ENCODE measurements around the gene HBB. TPM values are rescaled to one million over a fixed set of nuclear protein-coding genes. Genes with fewer than 3 reads are reported as not detected.

Gene HBB
- total RNA-seq, 4 donors from 2014 or later: 7.9 to 229 (median 35.3) TPM

DNA sequence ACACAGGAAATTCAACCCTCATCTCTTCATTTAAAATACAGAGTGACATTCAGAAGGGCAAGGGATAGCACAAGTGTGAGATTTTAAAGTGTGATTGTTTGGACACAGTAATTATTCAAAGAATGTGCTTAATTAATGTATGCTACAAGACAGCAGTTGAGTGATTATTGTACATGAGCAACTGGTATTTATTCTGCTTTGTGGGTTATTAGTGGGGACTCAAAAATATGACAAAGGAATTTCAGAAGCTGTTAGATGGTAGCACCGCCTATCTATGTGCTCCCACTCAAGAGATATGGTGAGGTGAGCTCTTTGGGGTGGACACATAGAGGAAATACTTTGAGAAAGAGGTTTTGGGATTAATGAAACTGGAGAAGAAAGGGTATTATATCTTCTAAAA lies 13.2 kb upstream of the HBB start:
- DNase-seq: no peak
- no peaks in the 10 kb centered on the region for H3K4me1 ChIP-seq
- H3K36me3 ChIP-seq: no peaks in the 10 kb centered on the region
- no peak overlapping the region for H3K27ac ChIP-seq
- intact Hi-C loops (cut with DNase I; ENCODE audit: low total_unique reads): no loop called here
- ATAC-seq: no peak
- no peaks in the 10 kb centered on the region for H3K27me3 ChIP-seq
- in situ Hi-C loops (cut with MboI; ENCODE audit: low sequenced_read_pairs in 4 of 4): no loop called here
- no peaks in the 10 kb centered on the region for H3K9me3 ChIP-seq
- TF ChIP-seq POLR2A (IDR thresholded peaks at IDR 0.05): no peak
- TF ChIP-seq, protein P1, sequence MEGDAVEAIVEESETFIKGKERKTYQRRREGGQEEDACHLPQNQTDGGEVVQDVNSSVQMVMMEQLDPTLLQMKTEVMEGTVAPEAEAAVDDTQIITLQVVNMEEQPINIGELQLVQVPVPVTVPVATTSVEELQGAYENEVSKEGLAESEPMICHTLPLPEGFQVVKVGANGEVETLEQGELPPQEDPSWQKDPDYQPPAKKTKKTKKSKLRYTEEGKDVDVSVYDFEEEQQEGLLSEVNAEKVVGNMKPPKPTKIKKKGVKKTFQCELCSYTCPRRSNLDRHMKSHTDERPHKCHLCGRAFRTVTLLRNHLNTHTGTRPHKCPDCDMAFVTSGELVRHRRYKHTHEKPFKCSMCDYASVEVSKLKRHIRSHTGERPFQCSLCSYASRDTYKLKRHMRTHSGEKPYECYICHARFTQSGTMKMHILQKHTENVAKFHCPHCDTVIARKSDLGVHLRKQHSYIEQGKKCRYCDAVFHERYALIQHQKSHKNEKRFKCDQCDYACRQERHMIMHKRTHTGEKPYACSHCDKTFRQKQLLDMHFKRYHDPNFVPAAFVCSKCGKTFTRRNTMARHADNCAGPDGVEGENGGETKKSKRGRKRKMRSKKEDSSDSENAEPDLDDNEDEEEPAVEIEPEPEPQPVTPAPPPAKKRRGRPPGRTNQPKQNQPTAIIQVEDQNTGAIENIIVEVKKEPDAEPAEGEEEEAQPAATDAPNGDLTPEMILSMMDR (IDR thresholded peaks at IDR 0.05 in 4 of 5, conservative IDR thresholded peaks at IDR 0.05 in 1 of 5): no peak
- no peak overlapping the region for H3K4me3 ChIP-seq

DNA sequence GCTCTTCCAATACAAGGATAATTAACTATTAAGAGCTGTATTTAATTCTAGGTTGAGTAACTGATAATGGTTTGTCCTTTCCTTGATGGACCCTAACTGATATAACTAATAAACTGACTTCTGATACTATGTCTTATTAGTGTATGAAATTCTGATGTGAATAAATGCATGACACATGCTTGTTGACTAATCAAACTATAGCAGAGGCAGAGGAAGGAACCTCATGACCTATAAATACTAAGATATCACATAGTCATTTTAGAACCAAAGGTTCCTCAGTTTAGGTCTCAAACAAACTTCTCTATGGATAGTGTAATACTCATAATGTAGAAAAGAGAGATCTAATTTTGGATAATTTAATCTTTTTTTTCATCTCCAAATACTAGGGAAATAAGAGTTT lies 12.2 kb upstream of the HBB start:
- ATAC-seq (no peak), DNase-seq (no peak)
- Histone ChIP-seq H3K9me3 (no peaks in the 10 kb centered on the region), H3K4me1 (no peaks in the 10 kb centered on the region), H3K27me3 (no peaks in the 10 kb centered on the region), H3K27ac (no peak overlapping the region), H3K36me3 (no peaks in the 10 kb centered on the region), H3K4me3 (no peak overlapping the region)
- TF ChIP-seq, protein P1 (IDR thresholded peaks at IDR 0.05 in 4 of 5, conservative IDR thresholded peaks at IDR 0.05 in 1 of 5): no peak
- intact Hi-C loops (cut with DNase I; ENCODE audit: low total_unique reads) (no loop called here), in situ Hi-C loops (cut with MboI; ENCODE audit: low sequenced_read_pairs in 4 of 4) (no loop called here)

DNA sequence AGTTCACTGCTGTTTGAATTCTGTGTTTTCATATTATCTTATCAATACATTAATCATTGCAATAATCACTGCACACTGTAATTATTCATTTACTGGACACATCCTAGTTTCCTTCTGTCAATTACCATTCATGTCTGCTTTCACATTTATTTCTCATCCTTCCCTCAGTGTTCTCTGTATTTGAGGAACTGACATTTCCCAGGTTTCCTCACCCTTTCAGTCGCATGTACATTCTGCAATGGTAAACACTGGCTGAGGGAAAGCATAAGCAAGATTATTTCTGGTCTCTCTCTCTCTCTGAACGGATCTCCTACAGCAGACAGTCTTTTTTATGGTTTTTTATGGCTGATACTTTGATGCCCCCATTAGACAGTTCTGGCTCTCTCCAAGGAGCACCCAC lies 11.6 kb upstream of the HBB start:
- H3K9me3 ChIP-seq: no peaks in the 10 kb centered on the region
- no peaks in the 10 kb centered on the region for H3K27me3 ChIP-seq
- no peak overlapping the region for H3K27ac ChIP-seq
- no peak overlapping the region for H3K4me3 ChIP-seq
- intact Hi-C loops (cut with DNase I; ENCODE audit: low total_unique reads): no loop called here
- TF ChIP-seq POLR2A (IDR thresholded peaks at IDR 0.05): no peak
- TF ChIP-seq, protein P1 (IDR thresholded peaks at IDR 0.05 in 4 of 5, conservative IDR thresholded peaks at IDR 0.05 in 1 of 5): no peak
- no peaks in the 10 kb centered on the region for H3K36me3 ChIP-seq
- in situ Hi-C loops (cut with MboI; ENCODE audit: low sequenced_read_pairs in 4 of 4): no loop called here
- DNase-seq: no peak
- ATAC-seq: no peak
- no peaks in the 10 kb centered on the region for H3K4me1 ChIP-seq

DNA sequence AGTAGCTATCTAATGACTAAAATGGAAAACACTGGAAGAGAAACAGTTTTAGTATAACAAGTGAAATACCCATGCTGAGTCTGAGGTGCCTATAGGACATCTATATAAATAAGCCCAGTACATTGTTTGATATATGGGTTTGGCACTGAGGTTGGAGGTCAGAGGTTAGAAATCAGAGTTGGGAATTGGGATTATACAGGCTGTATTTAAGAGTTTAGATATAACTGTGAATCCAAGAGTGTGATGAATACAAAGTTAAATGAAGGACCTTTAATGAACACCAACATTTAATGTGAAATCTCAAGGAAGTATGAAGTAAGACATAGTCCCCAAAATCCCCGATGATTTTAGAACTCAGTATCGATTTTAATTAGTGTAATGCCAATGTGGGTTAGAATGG lies 10.5 kb upstream of the HBB start:
- Histone ChIP-seq H3K4me1 (no peaks in the 10 kb centered on the region), H3K27me3 (no peaks in the 10 kb centered on the region), H3K27ac (no peak overlapping the region), H3K36me3 (no peaks in the 10 kb centered on the region), H3K9me3 (no peaks in the 10 kb centered on the region), H3K4me3 (no peak overlapping the region)
- in situ Hi-C loops (cut with MboI; ENCODE audit: low sequenced_read_pairs in 4 of 4): no loop called here
- intact Hi-C loops (cut with DNase I; ENCODE audit: low total_unique reads): no loop called here
- no peak for ATAC-seq
- no peak for DNase-seq
- TF ChIP-seq POLR2A (IDR thresholded peaks at IDR 0.05): no peak

DNA sequence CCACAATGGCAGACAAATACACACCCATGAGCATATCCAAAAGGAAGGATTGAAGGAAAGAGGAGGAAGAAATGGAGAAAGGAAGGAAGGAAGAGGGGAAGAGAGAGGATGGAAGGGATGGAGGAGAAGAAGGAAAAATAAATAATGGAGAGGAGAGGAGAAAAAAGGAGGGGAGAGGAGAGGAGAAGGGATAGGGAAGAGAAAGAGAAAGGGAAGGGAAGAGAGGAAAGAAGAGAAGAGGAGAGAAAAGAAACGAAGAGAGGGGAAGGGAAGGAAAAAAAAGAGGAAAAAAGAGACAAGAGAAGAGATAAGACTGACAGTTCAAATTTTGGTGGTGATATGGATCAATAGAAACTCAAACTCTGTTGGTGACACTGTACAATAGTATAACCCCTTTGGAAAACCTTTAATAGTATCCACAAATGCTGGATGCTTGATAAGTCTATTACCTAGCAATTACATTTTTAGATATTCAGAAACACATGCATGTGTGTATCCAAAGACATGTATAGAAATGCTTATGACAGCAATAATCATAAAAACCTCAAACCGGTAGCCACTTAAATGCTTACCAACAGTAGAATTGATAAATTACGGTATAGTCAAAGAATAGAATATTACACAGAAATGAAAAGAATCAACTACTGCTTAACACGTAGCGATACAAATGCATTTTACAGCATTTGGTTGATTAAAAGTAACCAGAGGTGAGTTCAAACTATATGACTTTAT lies 8.7 kb upstream of the HBB start:
- no peak for DNase-seq
- in situ Hi-C loops (cut with MboI; ENCODE audit: low sequenced_read_pairs in 4 of 4): no loop called here
- TF ChIP-seq, protein P1 (IDR thresholded peaks at IDR 0.05 in 4 of 5, conservative IDR thresholded peaks at IDR 0.05 in 1 of 5): no peak
- no peak for TF ChIP-seq POLR2A (IDR thresholded peaks at IDR 0.05)
- no peak overlapping the region for H3K27ac ChIP-seq
- no peaks in the 10 kb centered on the region for H3K4me1 ChIP-seq
- H3K36me3 ChIP-seq: no peaks in the 10 kb centered on the region
- no peak overlapping the region for H3K4me3 ChIP-seq
- H3K27me3 ChIP-seq: no peaks in the 10 kb centered on the region
- intact Hi-C loops (cut with DNase I; ENCODE audit: low total_unique reads): no loop called here
- no peaks in the 10 kb centered on the region for H3K9me3 ChIP-seq
- no peak for ATAC-seq
